Astrocyte (in vitro differentiated cells and primary cell): ENCODE data around the gene CFL1. TPM values are rescaled to one million over a fixed set of nuclear protein-coding genes. Genes with fewer than 3 reads are reported as not detected.

Experiments used
- DNase-seq: peaks from one replicate; pipeline ENCODE4 v3.0.0-alpha.2; 2010; ENCODE audit warnings: low read depth
- FAIRE-seq: peaks from 2 replicates; lab custom pipeline; 2011; peaks lifted over from hg19 to GRCh38; lab: Jason Lieb, UNC
- H2AFZ ChIP-seq: 2 replicates; pipeline ENCODE4 v1.6.0; 2012; ENCODE audit warnings: low read depth, low read length, inconsistent platforms
- H3K27ac ChIP-seq: 2 replicates; pipeline ENCODE4 v1.5.1; 2011; ENCODE audit warnings: low read depth, low read length, inconsistent platforms
- H3K27me3 ChIP-seq: 2 replicates; pipeline ENCODE4 v1.6.0; 2011; ENCODE audit warnings: low read length, inconsistent platforms; ENCODE audit not compliant: insufficient read depth
- H3K36me3 ChIP-seq: 2 replicates; pipeline ENCODE4 v1.5.1; 2011; ENCODE audit warnings: low read length, inconsistent platforms; ENCODE audit not compliant: insufficient read depth
- H3K4me1 ChIP-seq: 2 replicates; pipeline ENCODE4 v1.5.1; 2011; ENCODE audit warnings: low read length, inconsistent platforms; ENCODE audit not compliant: insufficient read depth
- H3K4me2 ChIP-seq: 2 replicates; pipeline ENCODE4 v1.6.0; 2012; ENCODE audit warnings: low read length, inconsistent platforms
- H3K4me3 ChIP-seq: 2 replicates; pipeline ENCODE4 v1.5.1; 2011; ENCODE audit warnings: low read depth, mild to moderate bottlenecking, low read length, inconsistent platforms; ENCODE audit not compliant: insufficient read depth
- H3K79me2 ChIP-seq: 2 replicates; pipeline ENCODE4 v1.6.0; 2012; ENCODE audit warnings: mild to moderate bottlenecking, low read length, inconsistent platforms; ENCODE audit not compliant: insufficient read depth
- H3K9ac ChIP-seq: 2 replicates; pipeline ENCODE4 v1.6.0; 2012; ENCODE audit warnings: mild to moderate bottlenecking, low read length, inconsistent platforms
- H3K9me3 ChIP-seq: 2 replicates; pipeline ENCODE4 v1.5.1; 2012; ENCODE audit warnings: low read depth, mild to moderate bottlenecking, low read length, inconsistent platforms; ENCODE audit not compliant: insufficient read depth
- H4K20me1 ChIP-seq: 2 replicates; pipeline ENCODE4 v1.6.0; 2012; ENCODE audit warnings: low read length, inconsistent platforms; ENCODE audit not compliant: insufficient read depth
- H3K27ac Mint-ChIP-seq: one replicate; pipeline ENCODE4 v1.8.0; 2021; ENCODE audit warnings: mild to moderate bottlenecking, mixed read lengths; ENCODE audit not compliant: unreplicated experiment
- H3K27me3 Mint-ChIP-seq: one replicate; pipeline ENCODE4 v1.8.0; 2021; ENCODE audit warnings: low read depth, mixed read lengths; ENCODE audit not compliant: unreplicated experiment
- H3K36me3 Mint-ChIP-seq: one replicate; pipeline ENCODE4 v1.8.0; 2021; ENCODE audit warnings: low read depth, mixed read lengths; ENCODE audit not compliant: unreplicated experiment
- H3K4me1 Mint-ChIP-seq: one replicate; pipeline ENCODE4 v1.8.0; 2021; ENCODE audit warnings: low read depth, mixed read lengths; ENCODE audit not compliant: unreplicated experiment
- H3K4me3 Mint-ChIP-seq: one replicate; pipeline ENCODE4 v1.8.0; 2021; ENCODE audit warnings: mild to moderate bottlenecking, moderate library complexity, mixed read lengths; ENCODE audit not compliant: unreplicated experiment
- H3K9me3 Mint-ChIP-seq: one replicate; pipeline ENCODE4 v1.8.0; 2021; ENCODE audit warnings: mild to moderate bottlenecking, mixed read lengths; ENCODE audit not compliant: unreplicated experiment
- CTCF ChIP-seq: IDR thresholded peaks from 2 replicates; pipeline ENCODE4 v1.5.1; 2011; ENCODE audit warnings: low read depth, mild to moderate bottlenecking, inconsistent platforms, low read length, moderate library complexity; ENCODE audit not compliant: insufficient read depth
- EZH2 ChIP-seq: IDR thresholded peaks from 2 replicates; pipeline ENCODE4 v1.6.1; 2012; ENCODE audit warnings: mild to moderate bottlenecking, low read length, inconsistent platforms; ENCODE audit not compliant: insufficient read depth
- total RNA-seq: library from RNA; stranded (reverse); gene quantifications from 2 replicates; pipeline ENCODE4 v1.2.1, GENCODE V29; 2021

CFL1 gene
- total RNA-seq, 1 donor from 2014 or later: 1,931 TPM

DNA sequence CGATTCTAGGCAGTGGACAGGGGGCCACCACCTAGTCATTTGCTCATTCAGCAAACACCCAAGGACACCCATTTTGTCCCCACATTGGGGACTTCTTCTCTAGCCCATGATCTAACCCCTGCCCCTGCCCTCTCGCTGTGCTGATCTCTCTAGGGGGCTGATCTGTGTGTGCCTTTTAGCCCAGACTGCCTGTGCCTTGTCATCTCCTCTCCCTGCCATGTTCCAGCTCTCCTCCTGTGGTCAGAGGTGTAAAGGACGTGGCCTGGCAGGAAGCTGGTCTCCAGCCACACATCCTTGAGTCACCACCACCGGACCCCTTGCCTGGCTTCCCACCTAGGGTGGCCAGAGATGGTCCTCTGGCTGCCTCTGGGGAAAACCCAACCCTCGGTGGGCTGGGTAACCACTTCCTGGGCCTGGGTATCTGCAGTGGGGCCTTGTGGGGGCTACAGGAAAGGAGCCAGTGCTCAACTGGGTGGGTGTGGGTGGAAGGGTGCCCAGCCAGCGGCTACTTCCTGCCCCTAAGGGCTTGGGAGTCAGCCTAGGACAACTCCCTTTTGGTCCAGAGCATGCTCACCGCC, 23.0 kb upstream of the CFL1 start:
- Mint-ChIP-seq H3K27ac (no peak overlapping the region), H3K4me1 (peaks cover 4% of the 10 kb centered on the region), H3K4me3 (no peak overlapping the region), H3K27me3 (no peaks in the 10 kb centered on the region), H3K36me3 (peaks cover 14% of the 10 kb centered on the region), H3K9me3 (no peaks in the 10 kb centered on the region)
- H3K27me3 ChIP-seq: no peaks in the 10 kb centered on the region
- H2AFZ ChIP-seq: no peak overlapping the region
- H3K4me1 ChIP-seq: peaks cover 16% of the 10 kb centered on the region
- DNase-seq: no peak
- H3K36me3 ChIP-seq: peaks cover 14% of the 10 kb centered on the region
- no peaks in the 10 kb centered on the region for H3K9me3 ChIP-seq
- H4K20me1 ChIP-seq: peaks cover 25% of the 10 kb centered on the region
- TF ChIP-seq CTCF: no peak
- no peak overlapping the region for H3K4me3 ChIP-seq
- H3K79me2 ChIP-seq: peaks cover 13% of the 10 kb centered on the region
- no peak overlapping the region for H3K27ac ChIP-seq
- peak overlapping the region; percentile 39 for H3K4me2 ChIP-seq
- no peak for FAIRE-seq
- H3K9ac ChIP-seq: no peak overlapping the region

- H3K9me3 ChIP-seq: no peaks in the 10 kb centered on the region
- peaks cover 4% of the 10 kb centered on the region for H3K79me2 ChIP-seq
- peaks cover 23% of the 10 kb centered on the region for H4K20me1 ChIP-seq
- no peak overlapping the region for H3K27ac ChIP-seq
- peaks cover 14% of the 10 kb centered on the region for H3K36me3 ChIP-seq
- Mint-ChIP-seq H3K27me3 (no peaks in the 10 kb centered on the region), H3K4me3 (no peak overlapping the region), H3K27ac (no peak overlapping the region), H3K36me3 (peaks cover 11% of the 10 kb centered on the region), H3K4me1 (peaks cover 4% of the 10 kb centered on the region), H3K9me3 (no peaks in the 10 kb centered on the region)
- H3K4me2 ChIP-seq: no peak overlapping the region
- no peak overlapping the region for H3K4me3 ChIP-seq
- TF ChIP-seq CTCF (no peak), EZH2 (no peak)
- no peak for DNase-seq
- H2AFZ ChIP-seq: no peak overlapping the region
- FAIRE-seq: no peak
- no peak overlapping the region for H3K9ac ChIP-seq
- H3K4me1 ChIP-seq: peaks cover 16% of the 10 kb centered on the region
- H3K27me3 ChIP-seq: no peaks in the 10 kb centered on the region
Observed at GRCh38 chr11:65880027-65880426, 22.0 kb upstream of the CFL1 start.

GRCh38 chr11:65879617-65880016, 21.6 kb upstream of the CFL1 start, which contains the start of gene CTSW:
Gene CTSW, plus strand, starts transcription at chr11:65879837. Its CDS starts 18 bp downstream, at chr11:65879855.
- H3K4me1 Mint-ChIP-seq: peaks cover 4% of the 10 kb centered on the region
- H3K4me3 Mint-ChIP-seq: no peak within 1 kb of the TSS
- peaks cover 4% of the 10 kb centered on the region for H3K79me2 ChIP-seq
- no peaks in the 10 kb centered on the region for H3K9me3 ChIP-seq
- H3K27ac ChIP-seq: no peak within 1 kb of the TSS
- FAIRE-seq: no peak
- no peaks in the 10 kb centered on the region for H3K9me3 Mint-ChIP-seq
- no peak within 1 kb of the TSS for H2AFZ ChIP-seq
- no peaks in the 10 kb centered on the region for H3K27me3 ChIP-seq
- no peak within 1 kb of the TSS for H3K9ac ChIP-seq
- no peak within 1 kb of the TSS for H3K4me3 ChIP-seq
- peaks cover 14% of the 10 kb centered on the region for H3K4me1 ChIP-seq
- no peaks in the 10 kb centered on the region for H3K27me3 Mint-ChIP-seq
- no peak for DNase-seq
- peaks cover 9% of the 10 kb centered on the region for H3K36me3 Mint-ChIP-seq
- no peak within 1 kb of the TSS for H3K4me2 ChIP-seq
- peaks cover 20% of the 10 kb centered on the region for H4K20me1 ChIP-seq
- TF ChIP-seq CTCF: no peak
- no peak for TF ChIP-seq EZH2
- no peak within 1 kb of the TSS for H3K27ac Mint-ChIP-seq
- peaks cover 14% of the 10 kb centered on the region for H3K36me3 ChIP-seq
